Mesenteric fat pad (tissue), 1 donor: Measurements from ENCODE around the gene NEUROD2. TPM values are rescaled to one million over a fixed set of nuclear protein-coding genes. Genes with fewer than 3 reads are reported as not detected.

ENCODE experiments used
- DNase-seq: peaks from one replicate; pipeline ENCODE4 v3.0.0-alpha.2; 2020; ENCODE audit warnings: low spot score
- total RNA-seq: library from RNA; stranded (reverse); fragmentation: NEBNext Ultra II Directional; extraction: Animal tissue kit (Norgen Biotek cat#: 25700); gene quantifications from one replicate; pipeline ENCODE4 v1.2.1, GENCODE V29; 2021
- donor health status: DM: yes; HTN: yes; CAD: no.

The NEUROD2 gene
- total RNA-seq, 1 donor from 2014 or later: not detected

DNA sequence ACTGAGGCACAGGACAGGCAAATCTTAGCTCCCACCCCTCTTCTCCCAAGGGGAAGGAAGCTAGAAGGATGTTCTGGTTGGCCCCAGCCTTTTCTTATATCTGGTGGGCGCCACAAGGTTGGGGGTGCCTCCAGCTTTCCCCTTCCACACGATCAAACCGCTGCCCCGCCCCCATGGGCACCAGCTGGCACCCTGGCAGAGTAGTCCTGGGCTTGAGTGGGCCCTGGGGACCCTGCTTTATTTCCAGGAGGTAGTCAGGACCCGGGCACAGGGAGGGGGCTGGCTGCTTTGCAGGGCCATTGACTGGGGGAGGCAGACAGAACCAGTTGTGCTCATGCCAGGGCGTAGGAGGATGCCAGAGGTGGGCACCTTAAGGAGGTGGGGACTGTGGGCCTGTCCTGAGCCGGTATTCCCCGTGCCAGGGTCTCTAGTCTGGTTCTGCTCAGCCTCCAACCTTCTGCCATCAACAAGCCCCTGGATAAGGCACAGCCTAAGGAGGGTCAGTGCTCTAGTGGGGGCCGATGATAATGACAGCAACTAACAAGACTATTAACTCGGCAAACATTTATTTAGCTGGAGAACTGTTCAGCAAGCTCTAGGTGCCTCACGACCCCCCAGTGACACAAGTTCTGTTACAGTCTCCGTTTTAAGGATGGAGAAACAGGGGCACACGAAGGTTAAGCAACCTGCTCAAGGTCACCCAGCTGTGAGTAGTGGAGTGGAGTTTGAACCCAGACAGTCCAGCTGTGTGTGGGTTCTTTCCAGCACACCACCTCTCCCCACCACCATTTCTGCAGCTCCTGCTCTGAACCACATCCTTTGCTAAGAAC is 11.5 kb upstream of the NEUROD2 start:
- no peak for DNase-seq

DNA sequence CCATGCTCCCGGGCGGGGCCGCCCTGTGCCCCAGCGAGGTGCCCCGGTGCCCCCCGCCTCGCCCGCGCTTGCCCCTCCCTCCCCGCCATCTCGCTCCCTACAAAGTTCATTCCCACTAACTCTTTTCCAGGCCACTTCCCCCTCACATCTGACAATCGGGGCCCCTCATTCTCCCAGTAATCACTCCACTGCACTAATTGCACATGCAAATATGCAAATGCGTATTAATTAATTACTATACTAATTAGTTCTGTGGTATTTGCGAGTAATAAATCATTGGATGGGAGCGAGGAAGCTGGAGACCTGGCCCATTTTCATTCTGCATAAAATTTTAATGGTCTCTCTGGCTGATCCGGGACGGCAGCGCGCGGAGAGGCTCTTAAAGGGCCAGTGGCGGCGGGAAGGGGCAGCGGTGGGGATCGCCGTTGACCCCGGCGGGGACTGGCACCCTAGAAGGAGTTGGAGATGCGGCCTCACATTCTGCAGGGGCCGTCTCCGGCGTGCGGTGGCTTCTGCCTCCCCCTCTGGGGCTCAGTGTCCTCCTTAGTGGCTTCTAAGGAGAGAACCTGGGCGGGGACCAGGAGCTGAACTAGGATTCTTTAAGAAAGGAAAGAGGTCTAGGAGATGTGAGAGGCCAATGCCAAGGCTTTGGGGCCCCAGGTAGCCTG is 10.7 kb upstream of the NEUROD2 start:
- DNase-seq: no peak

DNA sequence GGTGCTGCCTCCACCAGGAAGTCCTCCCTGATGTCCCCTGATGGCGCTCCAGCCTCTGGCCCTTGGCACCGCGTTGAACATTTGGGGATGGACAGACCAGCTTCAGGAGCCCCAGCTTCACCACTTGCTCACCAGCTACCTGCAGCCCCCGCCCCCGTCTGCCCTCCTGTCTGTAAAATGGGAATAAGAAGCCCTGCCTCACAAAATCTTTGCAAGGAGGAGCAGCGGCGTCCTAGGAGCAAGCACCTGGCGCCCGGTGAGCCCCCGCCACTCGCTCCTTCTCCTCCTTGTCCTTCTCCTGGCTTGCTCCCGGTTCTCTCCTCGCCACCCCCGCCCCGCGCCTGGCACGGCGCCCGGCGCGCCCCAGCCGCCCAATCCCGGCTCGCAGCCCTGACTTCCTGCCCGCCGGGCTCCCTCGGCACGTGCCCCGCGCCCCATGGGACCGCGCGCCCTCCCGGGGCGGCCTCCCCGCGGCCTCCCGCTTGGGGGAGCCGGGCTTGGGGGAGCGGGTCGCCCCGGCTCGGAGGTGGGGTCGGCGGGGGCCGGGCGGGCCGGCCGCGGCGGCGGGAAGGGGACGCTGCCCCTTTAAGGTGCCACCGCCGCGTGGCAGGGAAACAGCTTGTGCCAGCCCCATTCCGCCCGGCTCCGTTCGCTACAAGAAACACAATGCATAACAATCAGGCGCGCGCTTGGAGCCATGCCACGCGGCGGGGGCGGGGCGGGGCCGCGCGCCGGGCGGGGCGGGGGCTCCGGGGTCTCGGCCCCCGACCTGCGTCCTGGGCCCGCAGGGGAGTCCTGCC is 9.9 kb upstream of the NEUROD2 start:
- no peak for DNase-seq

DNA sequence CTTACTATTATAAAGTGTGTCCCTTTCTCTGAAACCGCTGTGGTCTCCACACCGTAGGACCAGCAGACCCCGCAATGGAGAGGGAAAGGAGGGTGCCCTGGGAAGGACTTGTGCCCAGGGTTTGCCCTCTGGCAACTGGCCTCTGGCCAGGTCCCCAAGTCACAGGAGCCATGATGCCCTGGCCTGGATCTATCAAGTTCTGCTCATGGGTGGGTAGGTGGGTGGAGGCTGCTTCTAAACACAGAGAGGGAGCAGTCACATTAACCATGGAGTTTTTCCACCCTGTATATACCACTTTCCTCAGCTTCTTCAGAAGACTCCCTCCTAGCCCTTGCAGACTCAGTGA is 9.4 kb upstream of the NEUROD2 start:
- no peak for DNase-seq

DNA sequence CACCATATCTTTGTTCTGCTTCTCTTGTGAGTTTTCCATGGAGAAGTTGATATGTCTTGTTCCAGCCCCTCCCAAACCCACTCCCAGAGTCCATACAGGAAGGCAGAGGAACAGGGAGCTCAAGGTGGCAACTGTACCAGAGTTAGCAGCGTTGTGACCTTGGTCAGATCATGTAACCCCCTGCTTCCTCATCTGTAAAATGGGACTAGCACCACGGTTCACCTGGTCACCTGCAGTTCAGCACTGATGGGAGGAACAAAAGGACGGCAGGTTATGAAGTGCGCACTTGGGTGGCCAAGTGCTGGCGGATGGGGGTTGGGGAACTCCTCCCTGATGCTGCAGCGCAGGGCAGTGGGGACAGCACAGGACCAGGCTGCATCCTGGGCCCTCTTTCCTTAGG is 7.7 kb upstream of the NEUROD2 start:
- no peak for DNase-seq

DNA sequence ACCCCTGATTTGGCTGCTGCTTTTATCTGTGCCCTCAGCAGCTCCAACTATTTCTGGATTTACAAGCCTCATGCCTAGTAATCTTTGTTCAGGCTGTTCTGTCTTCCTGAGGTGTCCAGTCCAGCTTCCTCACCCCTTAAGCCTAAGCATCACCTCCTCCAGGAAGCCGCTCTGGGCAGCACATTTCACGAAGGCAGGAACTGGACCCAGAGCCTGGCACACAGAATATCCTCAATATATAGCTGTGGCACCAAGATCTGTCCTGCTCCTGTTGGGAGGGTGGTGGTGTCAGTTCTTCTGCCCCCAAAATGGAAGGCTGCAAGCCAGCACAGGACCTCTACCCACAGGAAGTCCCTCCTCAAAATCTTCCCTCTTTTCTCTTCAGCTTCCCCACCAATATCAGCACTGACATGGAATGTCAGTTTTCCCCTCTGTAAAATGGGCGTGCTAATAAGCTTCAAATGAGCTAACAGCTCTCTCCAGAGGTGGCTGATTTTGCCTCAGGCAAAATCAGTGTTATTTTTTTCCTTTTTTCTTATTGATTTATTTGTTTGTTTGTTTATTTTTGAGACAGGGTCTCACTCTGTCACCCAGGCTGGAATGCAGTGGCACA is 6.9 kb upstream of the NEUROD2 start:
- DNase-seq: no peak

DNA sequence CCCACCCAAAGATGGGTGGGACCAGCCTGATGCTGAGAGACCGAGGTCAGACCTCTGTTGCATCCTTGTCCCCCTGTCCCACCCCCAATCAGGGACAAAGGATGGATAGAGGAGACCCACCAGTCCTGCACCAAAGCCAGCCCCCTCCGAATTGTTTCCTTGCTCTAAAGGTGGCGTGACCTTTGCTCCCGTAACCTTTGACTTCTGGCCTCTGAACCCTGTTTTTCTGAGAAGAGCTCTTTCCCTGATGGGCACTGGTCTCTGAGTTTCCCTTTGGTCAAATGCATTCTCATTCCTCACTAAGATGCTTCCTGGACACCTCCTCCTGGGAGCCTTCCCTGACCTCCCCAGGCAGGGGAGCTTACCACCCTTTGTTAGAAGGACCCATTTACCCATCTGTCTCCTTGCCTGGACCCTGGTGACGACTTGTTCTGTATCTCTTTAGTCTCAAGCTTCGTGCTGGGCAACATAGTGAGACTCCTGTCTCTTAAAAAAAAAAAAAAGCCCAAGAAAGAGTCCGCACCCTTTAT is 5.3 kb upstream of the NEUROD2 start:
- DNase-seq: no peak

DNA sequence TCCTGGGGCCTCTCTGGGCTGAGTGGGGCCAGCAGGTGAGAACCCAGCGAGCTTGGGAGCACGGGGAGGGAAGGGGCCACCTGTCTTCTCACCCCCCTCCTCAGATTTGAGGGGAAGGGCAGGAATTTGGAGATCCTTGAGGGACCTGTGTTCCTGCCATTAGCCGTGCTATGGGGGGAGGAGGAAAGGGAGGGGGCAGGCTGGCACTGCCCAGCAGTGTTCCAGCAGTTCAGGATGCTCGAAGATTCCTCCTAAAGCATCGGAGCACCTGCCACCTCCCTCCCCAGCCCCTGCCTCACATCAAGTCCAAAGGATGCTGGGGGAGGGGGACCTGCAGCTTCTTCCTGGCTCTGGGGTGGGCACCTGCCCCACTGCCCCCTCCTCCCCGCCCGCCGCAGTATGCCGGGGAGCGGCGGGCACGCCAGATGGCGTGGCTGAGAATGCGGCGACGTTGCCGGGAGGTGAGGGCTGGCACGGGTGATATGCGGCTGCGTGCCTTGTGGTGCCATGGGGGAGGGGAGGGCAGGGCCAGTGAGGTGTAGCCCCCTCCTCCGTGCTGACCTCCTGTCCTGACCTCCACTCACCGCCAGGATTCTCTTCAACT is 4.7 kb upstream of the NEUROD2 start:
- DNase-seq: no peak

DNA sequence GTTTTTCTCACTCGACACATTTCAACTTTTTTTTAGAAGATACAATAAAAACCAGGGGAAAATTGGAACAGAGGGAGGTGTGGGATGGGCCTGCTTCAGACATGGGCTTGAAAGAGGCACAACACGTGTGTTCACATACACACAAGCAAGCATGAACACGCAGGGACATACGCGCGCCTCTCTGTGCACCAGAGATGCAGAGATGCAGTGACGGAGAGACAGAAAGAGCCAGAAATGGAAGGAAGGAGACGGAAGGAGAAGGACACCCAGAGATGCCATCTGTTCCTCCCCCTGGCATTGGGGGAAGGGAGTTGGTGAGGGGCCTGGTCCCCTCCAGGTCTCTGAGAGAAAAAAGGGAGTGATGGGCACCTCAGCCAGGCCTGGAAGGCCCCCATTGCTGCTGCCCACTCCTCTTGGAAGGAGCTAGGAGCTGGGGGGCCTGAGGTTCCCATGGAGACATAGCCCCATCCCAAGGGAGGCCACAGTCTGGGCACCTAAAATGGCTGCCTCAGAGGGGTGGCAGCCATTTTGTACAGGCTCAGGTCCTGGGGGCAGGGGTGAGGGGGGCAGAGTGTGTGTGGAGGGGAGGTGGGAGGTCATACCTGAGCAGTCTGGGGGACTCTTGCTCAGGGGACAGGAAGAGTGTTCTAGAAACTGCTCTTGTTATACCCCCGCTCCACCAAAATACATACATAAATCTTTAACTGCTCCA is 3.8 kb upstream of the NEUROD2 start:
- no peak for DNase-seq

DNA sequence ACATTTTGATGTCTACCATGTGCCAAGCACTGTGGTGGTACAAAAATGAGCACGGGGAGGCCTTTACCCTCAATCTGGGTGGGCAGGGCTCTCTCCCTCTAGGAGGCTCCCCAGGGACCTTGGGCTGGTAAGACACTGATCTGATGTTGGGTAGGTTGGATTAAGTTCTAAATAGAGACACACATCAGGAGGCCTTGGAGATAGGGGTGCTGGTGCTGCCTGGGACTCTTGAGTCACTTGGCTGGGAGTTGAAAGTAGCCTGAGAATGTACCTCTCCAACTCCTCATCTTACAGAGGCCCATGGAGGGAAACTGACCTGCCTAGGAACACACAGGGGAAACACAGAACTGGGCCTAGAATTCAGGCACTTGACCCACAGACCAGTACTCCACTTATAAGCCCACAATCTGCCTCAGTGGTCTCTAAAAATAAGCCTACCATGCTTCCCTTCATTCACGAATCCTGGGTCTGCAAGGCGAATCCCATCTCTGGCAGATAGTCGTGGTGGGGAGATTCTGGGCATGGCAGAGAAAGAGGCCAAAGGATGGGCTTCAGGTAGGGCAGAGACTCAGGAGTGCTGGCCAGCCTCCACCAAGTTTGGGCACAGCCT is 1.8 kb upstream of the NEUROD2 start:
- DNase-seq: no peak

DNA sequence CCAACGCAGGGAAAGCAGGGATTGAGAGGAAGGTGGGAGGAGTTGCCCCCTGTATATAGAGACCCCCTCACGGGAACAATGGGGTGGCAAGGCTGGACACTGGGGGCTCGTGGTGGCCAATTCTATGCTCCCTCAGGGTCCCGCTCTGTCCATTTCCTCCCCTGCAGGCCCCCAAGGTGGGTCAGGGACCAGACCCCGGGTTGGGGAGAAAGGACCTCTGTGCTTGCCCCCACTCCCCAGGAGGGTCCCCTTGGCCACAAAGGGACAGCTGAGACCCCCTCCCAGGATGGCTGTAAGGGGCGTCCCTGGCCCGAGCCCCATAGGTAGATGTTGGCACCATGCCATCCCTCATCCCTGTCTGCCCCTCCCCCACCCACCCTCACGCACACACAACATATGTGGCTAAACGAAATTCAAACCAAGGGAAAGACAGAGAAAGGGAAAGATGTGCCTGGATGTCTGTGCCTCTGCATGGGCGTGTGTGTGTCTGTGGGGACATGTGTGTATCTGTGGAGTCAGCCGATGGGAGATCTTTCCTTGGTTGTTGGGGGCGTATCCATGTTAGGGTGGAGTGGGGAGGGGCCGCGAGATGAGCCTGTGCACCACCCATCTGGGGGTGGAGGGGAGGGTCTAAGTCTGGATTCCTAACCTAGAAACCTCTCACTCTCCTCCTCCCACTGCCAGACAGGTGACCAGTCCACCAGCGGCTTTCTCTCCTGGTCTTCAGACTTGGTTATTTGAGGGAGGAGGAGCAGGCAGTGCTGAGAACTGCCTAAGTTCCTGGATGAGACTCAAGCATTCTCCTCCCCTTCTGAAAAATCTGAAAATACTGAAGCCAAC is 642 bp upstream of the NEUROD2 start:
- DNase-seq: no peak

DNA sequence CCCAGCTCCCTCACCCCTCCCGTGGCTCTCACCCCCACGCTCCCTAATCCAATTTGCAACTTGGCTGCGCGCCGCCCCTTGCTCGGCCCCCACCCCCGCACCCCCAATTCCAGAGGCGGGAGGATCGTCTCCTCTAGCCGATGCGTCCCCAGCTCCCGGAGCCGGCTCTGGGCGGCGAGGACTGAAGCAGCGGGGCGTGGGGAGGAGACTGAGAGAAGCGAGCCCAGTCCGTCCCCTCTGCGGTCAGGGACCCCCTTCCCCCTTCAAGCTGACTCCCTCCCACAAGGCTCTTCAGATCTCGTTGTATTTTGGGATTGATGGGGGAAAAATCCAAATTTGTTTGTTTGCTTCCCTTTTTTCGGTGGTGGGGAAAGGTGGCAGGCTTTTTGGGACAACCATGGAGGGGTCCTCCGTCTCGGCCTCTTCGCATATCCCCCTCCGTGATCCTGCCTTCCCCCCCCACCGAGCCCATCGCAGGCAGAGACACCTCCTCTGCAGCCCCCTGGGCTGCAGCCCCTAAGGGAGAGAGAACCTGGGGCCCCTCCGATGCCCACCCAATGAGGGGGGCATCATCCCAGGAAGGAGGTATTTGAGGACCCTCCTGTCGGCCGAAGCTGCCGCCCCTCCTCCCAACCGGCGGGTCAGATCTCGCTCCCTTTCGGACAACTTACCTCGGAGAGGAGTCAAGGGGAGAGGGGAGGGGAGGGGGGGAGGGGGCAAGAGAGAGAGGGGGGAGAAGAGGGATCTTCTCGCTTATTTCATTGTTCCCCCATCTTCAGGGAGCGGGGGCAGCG is 466 bp downstream of the NEUROD2 start:
- no peak for DNase-seq

DNA sequence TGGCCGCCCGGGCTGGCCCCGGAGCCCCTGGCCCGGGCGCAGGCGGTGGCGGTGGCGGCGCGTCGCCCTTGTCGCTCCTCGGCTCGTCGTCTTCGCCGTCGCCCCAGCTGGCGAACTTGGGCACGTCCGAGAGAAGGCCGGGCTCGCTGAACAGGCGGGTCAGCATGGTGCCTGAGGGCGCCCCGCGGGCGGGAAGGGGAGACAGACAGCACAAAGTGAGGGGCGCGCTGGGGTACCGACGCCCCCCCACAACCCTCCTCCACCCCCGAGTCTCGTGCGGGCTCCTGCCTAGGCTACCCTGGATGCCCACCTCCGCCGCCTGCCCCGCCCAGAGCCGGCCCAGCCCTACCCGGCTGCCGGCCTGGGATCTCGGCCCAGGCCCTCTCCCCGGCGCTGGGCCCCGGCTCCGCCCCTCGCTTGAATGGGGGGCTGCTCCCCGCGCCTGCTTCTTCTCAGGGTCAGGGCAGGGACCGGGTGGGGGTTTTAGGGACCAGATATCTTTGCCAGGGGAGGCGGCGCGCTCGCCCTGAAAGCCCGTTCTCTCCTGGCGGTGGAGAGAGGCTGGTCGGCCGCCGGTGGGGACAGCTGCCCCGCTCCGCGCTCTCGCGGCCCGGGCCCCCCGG is 1.2 kb downstream of the NEUROD2 start:
- DNase-seq: no peak

DNA sequence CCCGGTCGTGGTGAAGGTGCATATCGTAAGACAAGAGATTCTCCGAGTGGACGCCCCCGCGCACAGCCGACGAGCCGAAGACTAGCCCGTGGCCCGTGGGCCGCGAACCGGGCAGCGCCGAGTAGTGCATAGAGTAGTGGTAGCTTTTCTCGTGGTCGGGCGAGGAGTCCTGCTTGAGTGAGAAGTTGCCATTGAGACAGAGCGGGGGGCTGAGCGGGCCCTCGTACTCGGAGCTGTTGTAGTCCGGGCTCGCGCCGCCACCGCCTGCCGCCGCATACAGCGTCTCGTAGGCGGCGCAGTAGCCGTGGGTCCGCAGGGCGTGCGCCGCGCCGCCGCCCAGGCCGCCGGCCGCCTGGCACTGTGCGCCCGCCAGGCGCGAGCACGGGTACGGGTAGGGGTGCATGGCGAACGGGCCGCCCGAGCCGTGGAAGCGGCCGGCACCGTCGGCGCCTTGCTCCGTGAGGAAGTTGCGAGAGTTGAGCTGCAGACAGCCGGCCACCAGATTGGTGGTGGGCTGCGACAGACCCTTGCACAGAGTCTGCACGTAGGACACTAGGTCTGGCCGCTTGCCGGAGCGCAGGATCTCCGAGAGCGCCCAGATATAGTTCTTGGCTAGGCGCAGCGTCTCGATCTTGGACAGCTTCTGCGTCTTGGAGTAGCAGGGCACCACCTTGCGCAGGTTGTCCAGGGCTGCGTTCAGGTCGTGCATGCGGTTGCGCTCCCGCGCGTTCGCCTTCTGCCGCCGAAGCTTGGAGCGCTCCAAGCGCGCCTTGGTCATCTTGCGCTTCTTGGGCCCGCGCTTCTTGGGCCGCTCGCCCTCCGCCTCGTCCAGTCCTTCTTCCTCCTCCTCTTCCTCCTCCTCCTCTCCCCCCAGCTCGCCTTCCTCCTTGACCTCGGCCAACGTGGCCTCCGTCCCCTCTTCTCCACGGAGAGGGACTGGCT is 2.0 kb downstream of the NEUROD2 start:
- no peak for DNase-seq

DNA sequence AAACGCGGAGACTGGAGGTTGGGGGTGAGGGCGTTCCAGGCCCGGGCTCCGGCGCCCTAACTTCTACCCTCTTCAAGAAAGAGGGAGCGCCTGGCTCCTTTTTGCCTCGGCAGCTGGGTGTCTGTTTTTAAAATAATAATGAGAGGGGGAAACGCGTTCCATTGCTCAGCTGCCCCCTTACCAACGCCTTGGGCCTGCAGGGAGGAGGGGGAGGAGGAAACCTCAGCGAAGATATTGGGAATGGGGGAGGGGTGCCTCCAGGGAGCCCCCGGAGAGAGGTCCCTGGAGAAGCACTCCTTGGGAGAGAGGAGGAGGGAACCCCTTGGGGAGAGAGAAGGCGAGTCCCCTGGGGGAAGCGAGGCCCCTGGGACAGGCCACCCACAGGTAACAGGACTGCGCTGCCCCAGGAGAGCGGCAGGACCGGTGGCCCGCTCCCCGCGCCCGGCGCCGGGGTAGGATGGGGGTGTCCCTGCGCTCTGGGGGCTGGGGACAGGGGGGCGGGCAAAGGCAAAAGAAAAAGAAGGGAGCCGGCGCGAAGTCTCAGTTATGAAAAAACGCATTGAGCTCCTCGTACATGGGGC is 2.7 kb downstream of the NEUROD2 start:
- no peak for DNase-seq
